ENCODE data around the gene MAP2K2.

The MAP2K2 gene

GRCh38 chr19:4046946-4047683, 76.8 kb downstream of the MAP2K2 start:
- H3K4me3 ChIP-seq (ENCODE audit: low read depth, low read length), result no peak overlapping the region
- TF ChIP-seq, protein P1, sequence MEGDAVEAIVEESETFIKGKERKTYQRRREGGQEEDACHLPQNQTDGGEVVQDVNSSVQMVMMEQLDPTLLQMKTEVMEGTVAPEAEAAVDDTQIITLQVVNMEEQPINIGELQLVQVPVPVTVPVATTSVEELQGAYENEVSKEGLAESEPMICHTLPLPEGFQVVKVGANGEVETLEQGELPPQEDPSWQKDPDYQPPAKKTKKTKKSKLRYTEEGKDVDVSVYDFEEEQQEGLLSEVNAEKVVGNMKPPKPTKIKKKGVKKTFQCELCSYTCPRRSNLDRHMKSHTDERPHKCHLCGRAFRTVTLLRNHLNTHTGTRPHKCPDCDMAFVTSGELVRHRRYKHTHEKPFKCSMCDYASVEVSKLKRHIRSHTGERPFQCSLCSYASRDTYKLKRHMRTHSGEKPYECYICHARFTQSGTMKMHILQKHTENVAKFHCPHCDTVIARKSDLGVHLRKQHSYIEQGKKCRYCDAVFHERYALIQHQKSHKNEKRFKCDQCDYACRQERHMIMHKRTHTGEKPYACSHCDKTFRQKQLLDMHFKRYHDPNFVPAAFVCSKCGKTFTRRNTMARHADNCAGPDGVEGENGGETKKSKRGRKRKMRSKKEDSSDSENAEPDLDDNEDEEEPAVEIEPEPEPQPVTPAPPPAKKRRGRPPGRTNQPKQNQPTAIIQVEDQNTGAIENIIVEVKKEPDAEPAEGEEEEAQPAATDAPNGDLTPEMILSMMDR (IDR thresholded peaks at IDR 0.05; ENCODE audit: control insufficient read depth, extremely low read depth, insufficient read depth), result no peak
- DNase-seq (ENCODE audit: low read depth), result no peak

DNA sequence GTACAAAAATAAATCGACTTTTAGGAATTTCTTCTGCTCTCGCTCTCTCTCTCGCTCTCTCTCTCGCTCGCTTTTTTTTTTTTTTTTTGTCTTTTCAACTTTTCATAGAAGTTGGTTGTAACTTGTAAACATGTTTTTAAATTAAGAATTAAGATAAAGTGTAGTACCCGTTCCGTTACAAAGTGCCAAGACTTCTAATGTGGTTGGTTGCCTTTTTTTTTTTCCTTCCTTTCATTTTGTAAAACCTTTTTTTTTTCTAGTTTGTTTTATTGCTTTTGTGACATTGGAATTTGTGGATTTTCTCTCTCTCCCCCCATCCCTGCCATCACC, 77.6 kb downstream of the MAP2K2 start:
- H3K4me3 ChIP-seq (ENCODE audit: low read depth, low read length), result no peak overlapping the region
- no peak for DNase-seq (ENCODE audit: low read depth)
- TF ChIP-seq, protein P1 (IDR thresholded peaks at IDR 0.05; ENCODE audit: control insufficient read depth, extremely low read depth, insufficient read depth), result no peak

DNA sequence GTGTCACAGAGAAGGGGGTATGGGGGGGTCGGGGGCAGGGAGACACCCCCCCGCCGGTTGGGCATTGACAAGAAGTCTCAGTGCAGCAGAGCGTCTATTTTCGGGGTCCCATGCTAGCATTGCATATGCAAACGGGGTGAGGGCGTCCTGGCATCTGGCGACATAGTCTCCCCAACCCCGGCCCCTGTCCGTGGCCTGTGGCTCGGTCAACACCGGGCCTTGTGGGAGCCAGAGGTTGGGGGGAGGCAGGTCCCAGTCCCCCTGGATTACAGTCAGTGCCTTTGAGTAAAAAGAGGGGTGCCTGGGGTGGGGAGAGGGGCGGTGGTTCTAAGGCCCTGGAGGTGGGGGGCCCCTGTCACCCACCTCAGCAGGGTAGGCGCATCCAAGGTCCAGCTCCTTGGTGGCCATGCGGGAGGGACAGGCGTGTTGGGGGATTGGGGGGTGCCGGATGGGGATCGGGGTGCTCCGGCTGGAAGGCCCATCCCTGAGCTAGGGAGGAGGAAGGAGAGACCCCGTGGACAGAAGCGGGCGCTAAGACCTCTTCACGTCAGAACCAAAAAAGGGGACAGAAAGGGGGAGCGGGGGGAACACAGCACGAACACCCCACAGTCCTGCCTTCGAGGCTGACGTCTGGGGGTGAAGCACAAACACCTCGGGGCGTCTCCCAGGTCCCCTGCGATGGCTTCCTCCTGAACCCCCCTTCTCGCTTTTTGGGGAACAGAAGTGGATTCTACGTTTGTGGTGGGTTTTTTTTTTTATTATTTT, 78.1 kb downstream of the MAP2K2 start:
- no peak overlapping the region for H3K4me3 ChIP-seq (ENCODE audit: low read depth, low read length)
- TF ChIP-seq, protein P1 (IDR thresholded peaks at IDR 0.05; ENCODE audit: control insufficient read depth, extremely low read depth, insufficient read depth), result no peak
- no peak for DNase-seq (ENCODE audit: low read depth)

GRCh38 chr19:4044990-4045465, 78.9 kb downstream of the MAP2K2 start:
- DNase-seq (ENCODE audit: low read depth), result no peak
- H3K4me3 ChIP-seq (ENCODE audit: low read depth, low read length), result no peak overlapping the region
- TF ChIP-seq, protein P1 (IDR thresholded peaks at IDR 0.05; ENCODE audit: control insufficient read depth, extremely low read depth, insufficient read depth), result no peak

DNA sequence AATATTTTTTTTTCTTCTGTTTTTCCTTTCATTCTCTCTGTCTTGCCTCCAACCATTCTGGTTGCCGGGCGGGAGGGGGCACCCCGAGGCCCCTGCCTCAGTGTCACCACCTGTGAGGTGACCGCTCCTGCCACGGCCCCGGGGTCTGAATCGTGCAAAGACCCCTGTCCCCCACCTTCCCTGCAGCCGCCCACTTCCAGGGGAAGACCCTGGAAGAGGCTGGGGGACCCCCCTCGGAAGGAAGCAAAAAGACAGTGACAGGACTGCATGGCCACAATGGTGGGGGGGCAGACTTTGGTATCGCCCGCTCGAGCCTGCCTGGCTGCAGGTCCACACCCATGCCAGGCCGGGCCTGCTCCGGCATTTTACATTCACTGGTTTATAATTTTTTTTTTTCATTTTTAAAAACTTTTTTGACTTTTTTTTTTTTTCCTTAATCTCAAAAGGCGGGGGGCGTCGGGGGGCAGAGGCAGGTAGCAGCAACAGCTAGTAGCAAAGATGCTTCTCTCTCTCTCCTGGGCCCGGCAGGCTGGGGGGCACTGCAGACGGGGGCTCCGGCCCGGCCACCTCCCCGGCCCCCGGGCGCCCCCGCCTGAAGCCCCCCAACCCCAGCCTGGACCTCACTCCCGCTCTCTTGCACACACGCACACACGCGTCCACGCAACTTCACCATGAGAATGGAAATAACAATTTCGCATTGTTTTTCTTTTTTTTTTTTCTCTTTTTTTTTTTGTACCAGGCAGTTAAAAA, 79.8 kb downstream of the MAP2K2 start:
- TF ChIP-seq, protein P1 (IDR thresholded peaks at IDR 0.05; ENCODE audit: control insufficient read depth, extremely low read depth, insufficient read depth), result no peak
- no peak for DNase-seq (ENCODE audit: low read depth)
- no peak overlapping the region for H3K4me3 ChIP-seq (ENCODE audit: low read depth, low read length)

- TF ChIP-seq, protein P1 (IDR thresholded peaks at IDR 0.05; ENCODE audit: control insufficient read depth, extremely low read depth, insufficient read depth), result no peak
- DNase-seq (ENCODE audit: low read depth), result no peak
- H3K4me3 ChIP-seq (ENCODE audit: low read depth, low read length), result no peak overlapping the region
Measured at GRCh38 chr19:4043401-4043800, 80.5 kb downstream of the MAP2K2 start.

Data from LNCaP clone FGC (cell line).